Measurements from ENCODE around the gene THPO.

The THPO gene

GRCh38 chr3:184388164-184388935, 10.3 kb upstream of the THPO start:
- Histone ChIP-seq H3K9me3 (replicated peaks; ENCODE audit: insufficient read depth, low read length) (no peaks in the 10 kb centered on the region), H3K9me2 (replicated peaks; ENCODE audit: insufficient read depth, low read length) (no peaks in the 10 kb centered on the region), H2AFZ (ENCODE audit: low read length) (no peak overlapping the region), H3K36me3 (replicated peaks; ENCODE audit: insufficient read depth, low read length) (no peaks in the 10 kb centered on the region), H3K79me2 (ENCODE audit: low read length) (no peaks in the 10 kb centered on the region), H3K9ac (ENCODE audit: low read length) (no peak overlapping the region), H3F3A (ENCODE audit: insufficient read depth, low read length) (no peaks in the 10 kb centered on the region), H3K27ac (ENCODE audit: low read length) (no peak overlapping the region), H3K4me3 (ENCODE audit: low read length) (no peak overlapping the region), H3K4me2 (ENCODE audit: low read depth, low read length) (no peak overlapping the region), H3K4me1 (ENCODE audit: low read length) (no peaks in the 10 kb centered on the region), H4K20me1 (ENCODE audit: insufficient read depth, low read length) (no peaks in the 10 kb centered on the region), H3K27me3 (replicated peaks; ENCODE audit: insufficient read depth, low read length) (peaks cover 34% of the 10 kb centered on the region)
- no peak for TF ChIP-seq CTCF (IDR thresholded peaks at IDR 0.05; ENCODE audit: low read length)
- no peak for TF ChIP-seq EZH2phosphoT487 (IDR thresholded peaks at IDR 0.05; ENCODE audit: low read length)
- no peak for TF ChIP-seq EZH2 (optimal IDR thresholded peaks at IDR 0.05; ENCODE audit: low read depth, low read length)
- DNase-seq: no peak

GRCh38 chr3:184387174-184387714, 9.2 kb upstream of the THPO start:
- no peak for DNase-seq

GRCh38 chr3:184386047-184386806, 8.2 kb upstream of the THPO start:
- Histone ChIP-seq H3K9me3 (replicated peaks; ENCODE audit: insufficient read depth, low read length) (no peaks in the 10 kb centered on the region), H3F3A (ENCODE audit: insufficient read depth, low read length) (no peaks in the 10 kb centered on the region), H3K36me3 (replicated peaks; ENCODE audit: insufficient read depth, low read length) (no peaks in the 10 kb centered on the region), H3K79me2 (ENCODE audit: low read length) (no peaks in the 10 kb centered on the region), H4K20me1 (ENCODE audit: insufficient read depth, low read length) (no peaks in the 10 kb centered on the region), H3K4me2 (ENCODE audit: low read depth, low read length) (no peak overlapping the region), H3K27me3 (replicated peaks; ENCODE audit: insufficient read depth, low read length) (peaks cover 52% of the 10 kb centered on the region), H3K4me1 (ENCODE audit: low read length) (no peaks in the 10 kb centered on the region), H3K4me3 (ENCODE audit: low read length) (no peak overlapping the region), H3K9me2 (replicated peaks; ENCODE audit: insufficient read depth, low read length) (no peaks in the 10 kb centered on the region), H3K27ac (ENCODE audit: low read length) (no peak overlapping the region), H2AFZ (ENCODE audit: low read length) (no peak overlapping the region), H3K9ac (ENCODE audit: low read length) (no peak overlapping the region)
- no peak for TF ChIP-seq EZH2 (optimal IDR thresholded peaks at IDR 0.05; ENCODE audit: low read depth, low read length)
- no peak for TF ChIP-seq EZH2phosphoT487 (IDR thresholded peaks at IDR 0.05; ENCODE audit: low read length)
- TF ChIP-seq CTCF (IDR thresholded peaks at IDR 0.05; ENCODE audit: low read length): no peak
- no peak for DNase-seq

More at GRCh38 chr3:184387174-184387714, 9.2 kb upstream of the THPO start:
- Histone ChIP-seq H3K27me3 (replicated peaks; ENCODE audit: insufficient read depth, low read length) (peaks cover 41% of the 10 kb centered on the region), H3F3A (ENCODE audit: insufficient read depth, low read length) (no peaks in the 10 kb centered on the region), H4K20me1 (ENCODE audit: insufficient read depth, low read length) (no peaks in the 10 kb centered on the region), H3K9ac (ENCODE audit: low read length) (no peak overlapping the region), H3K4me2 (ENCODE audit: low read depth, low read length) (no peak overlapping the region), H3K79me2 (ENCODE audit: low read length) (no peaks in the 10 kb centered on the region), H3K4me3 (ENCODE audit: low read length) (no peak overlapping the region), H3K27ac (ENCODE audit: low read length) (no peak overlapping the region), H3K36me3 (replicated peaks; ENCODE audit: insufficient read depth, low read length) (no peaks in the 10 kb centered on the region), H3K9me2 (replicated peaks; ENCODE audit: insufficient read depth, low read length) (no peaks in the 10 kb centered on the region), H2AFZ (ENCODE audit: low read length) (no peak overlapping the region), H3K4me1 (ENCODE audit: low read length) (no peaks in the 10 kb centered on the region), H3K9me3 (replicated peaks; ENCODE audit: insufficient read depth, low read length) (no peaks in the 10 kb centered on the region)
- TF ChIP-seq CTCF (IDR thresholded peaks at IDR 0.05; ENCODE audit: low read length) (no peak), EZH2phosphoT487 (IDR thresholded peaks at IDR 0.05; ENCODE audit: low read length) (no peak), EZH2 (optimal IDR thresholded peaks at IDR 0.05; ENCODE audit: low read depth, low read length) (no peak)

Measured in MM.1S (cell line).